Panc1 (cell line): ENCODE data around the gene CORO1C. TPM values are rescaled to one million over a fixed set of nuclear protein-coding genes. Genes with fewer than 3 reads are reported as not detected.

Experiments
- ATAC-seq: fragments of 200-7000 bp; cut with Tn5 transposase; 2 replicates; pipeline ENCODE4 v1.9.1; 2020; ENCODE audit warnings: mild to moderate bottlenecking, moderate library complexity
- BruUV-seq: library from RNA; stranded (reverse); fragments of 400-500 nt; replicated peaks from 2 replicates; lab custom pipeline; 2021; lab: Mats Ljungman, UMichigan
- CTCF ChIA-PET: fragments of 300-600 bp; sonication (Branson Sonifier 250); formaldehyde crosslinking; loops from one replicate; lab custom pipeline; 2022; ENCODE audit warnings: antibody characterized with exemption; lab: Charles Lee
- POLR2A ChIA-PET: fragments of 300-600 bp; sonication (Branson Sonifier 250); formaldehyde crosslinking; loops from one replicate; lab custom pipeline; 2022; ENCODE audit warnings: antibody characterized with exemption; lab: Charles Lee
- DNase-seq: peaks from one replicate; pipeline ENCODE4 v3.0.0-alpha.2; 2010; ENCODE audit warnings: low read depth, low spot score
- H3K27ac ChIP-seq: 2 replicates; pipeline ENCODE4 v1.5.1; 2011; ENCODE audit warnings: mild to moderate bottlenecking, low read length, inconsistent platforms
- H3K27me3 ChIP-seq: fragments of 200-500 bp; sonication (Bioruptor generic); 2 replicates; pipeline ENCODE4 v1.6.0; 2014; ENCODE audit warnings: low read length, inconsistent platforms; ENCODE audit not compliant: control insufficient read depth, insufficient read depth
- H3K36me3 ChIP-seq: fragments of 200-500 bp; sonication (Bioruptor generic); 2 replicates; pipeline ENCODE4 v1.5.1; 2014; ENCODE audit warnings: inconsistent platforms, mild to moderate bottlenecking, low read length, moderate library complexity; ENCODE audit not compliant: control insufficient read depth, insufficient read depth
- H3K4me1 ChIP-seq: 2 replicates; pipeline ENCODE4 v1.5.1; 2011; ENCODE audit warnings: inconsistent platforms, mild to moderate bottlenecking, low read length, moderate library complexity; ENCODE audit not compliant: control insufficient read depth, insufficient read depth
- H3K4me3 ChIP-seq, 2 experiments: 2 replicates each; pipeline ENCODE4 v1.5.1; 2011 to 2012; ENCODE audit warnings: low read depth in 2 of 2, low read length in 2 of 2, mild to moderate bottlenecking in 2 of 2, inconsistent platforms in 1 of 2, moderate library complexity in 1 of 2
- H3K9me3 ChIP-seq: fragments of 200-500 bp; sonication (Bioruptor generic); 2 replicates; pipeline ENCODE4 v1.5.1; 2014; ENCODE audit warnings: low read depth, mild to moderate bottlenecking, inconsistent platforms, low read length, moderate library complexity; ENCODE audit not compliant: control insufficient read depth, insufficient read depth
- CTCF ChIP-seq: fragments of 450-650 bp; IDR thresholded peaks from 2 replicates; pipeline ENCODE4 v1.5.1; 2017; ENCODE audit warnings: mild to moderate bottlenecking
- POLR2AphosphoS5 ChIP-seq: IDR thresholded peaks from 2 replicates; pipeline ENCODE4 v1.6.1; 2012; ENCODE audit warnings: mild to moderate bottlenecking, low read depth, low read length, moderate library complexity
- REST ChIP-seq, 2 experiments: IDR thresholded peaks; 2 replicates each; pipeline ENCODE4 v1.6.1; 2011 to 2012; ENCODE audit warnings: low read depth in 2 of 2, control low read depth in 1 of 2, low read length in 1 of 2, mild to moderate bottlenecking in 1 of 2, moderate library complexity in 1 of 2; ENCODE audit not compliant: insufficient read depth in 1 of 2
- SIN3A ChIP-seq: IDR thresholded peaks from 2 replicates; pipeline ENCODE4 v1.6.1; 2012; ENCODE audit warnings: low read depth, mild to moderate bottlenecking, low read length, moderate library complexity, borderline replicate concordance; ENCODE audit not compliant: insufficient read depth
- TCF7L2 ChIP-seq: IDR thresholded peaks from 2 replicates; pipeline ENCODE4 v1.6.1; 2011; ENCODE audit warnings: mild to moderate bottlenecking, low read depth, low read length, inconsistent platforms
- in situ Hi-C: cut with HindIII; loops from 2 replicates; pipeline ENCODE4 v1.10.0; 2016; ENCODE audit warnings: low sequenced_read_pairs, low pct_unique_long_range_greater_than_20kb
- intact Hi-C: fragments of 100-400 bp; cut with micrococcal nuclease; formaldehyde crosslinking; loops from one replicate; pipeline ENCODE4 v1.10.0; 2022; ENCODE audit not compliant: unreplicated experiment
- total RNA-seq: library from RNA; stranded (reverse); gene quantifications from one replicate; pipeline ENCODE4 v1.2.1, GENCODE V29; 2021; ENCODE audit not compliant: unreplicated experiment

Gene CORO1C
- total RNA-seq, 1 experiment from 2014 or later, result 165 TPM

- no peak overlapping the region for H3K27ac ChIP-seq
- H3K4me1 ChIP-seq, result peaks cover 6% of the 10 kb centered on the region
- ChIA-PET CTCF (no interaction called here), POLR2A (no interaction called here)
- BruUV-seq, result no TSS peak
- H3K27me3 ChIP-seq, result no peaks in the 10 kb centered on the region
- H3K36me3 ChIP-seq, result no peaks in the 10 kb centered on the region
- H3K9me3 ChIP-seq, result no peaks in the 10 kb centered on the region
- no peak for DNase-seq
- no peak for TF ChIP-seq REST (IDR thresholded peaks at IDR 0.05; ENCODE audit: insufficient read depth in 1 of 2, low read depth in 2 of 2, low read length in 1 of 2)
- no peak for TF ChIP-seq POLR2AphosphoS5
- TF ChIP-seq SIN3A, result no peak
- TF ChIP-seq CTCF, result no peak
- in situ Hi-C loops, result no loop called here
- no peak for ATAC-seq
- intact Hi-C loops, result no loop called here
- no peak overlapping the region for H3K4me3 ChIP-seq
These were observed 34.0 kb upstream of the CORO1C start for GRCh38 chr12:108765289-108765764.

GRCh38 chr12:108764540-108765288 is 33.4 kb upstream of the CORO1C start:
- intact Hi-C loops, result no loop called here
- Histone ChIP-seq H3K27ac (no peak overlapping the region), H3K36me3 (no peaks in the 10 kb centered on the region), H3K4me3 (no peak overlapping the region), H3K9me3 (no peaks in the 10 kb centered on the region), H3K27me3 (no peaks in the 10 kb centered on the region), H3K4me1 (peaks cover 6% of the 10 kb centered on the region)
- POLR2A ChIA-PET, result interaction anchor here (0.7 kb wide), 1 partner anchor 49 kb away, joined by 3 read pairs; no protein-coding TSS in a partner anchor
- CTCF ChIA-PET, result no interaction called here
- in situ Hi-C loops, result no loop called here
- TF ChIP-seq TCF7L2 (no peak), POLR2AphosphoS5 (no peak), CTCF (no peak), REST (IDR thresholded peaks at IDR 0.05; ENCODE audit: insufficient read depth in 1 of 2, low read depth in 2 of 2, low read length in 1 of 2) (no peak), SIN3A (no peak)
- DNase-seq (no peak), ATAC-seq (no peak)
- no TSS peak for BruUV-seq
